Activated CD4-positive, alpha-beta T cell treated with anti-CD3 and anti-CD28 coated beads, Interleukin-2, Interleukin-6, amounts not matched to agents 100 ng/mL and 50 ng/mL, durations not matched to agents 16 hours and 8 hours (primary cell): ENCODE results near the gene KBTBD6.
"Not testable (repeated sequence)": the region's sequence is repeated elsewhere in the genome, so short reads cannot be mapped to it uniquely, and the experiment has no call there.

Experiments
- DNase-seq: peaks from one replicate; pipeline ENCODE4 v3.0.0-alpha.2; 2020

Gene KBTBD6

GRCh38 chr13:41131660-41132511 is 716 bp downstream of the KBTBD6 start:
- DNase-seq, result not testable (repeated sequence)

- not testable (repeated sequence) for DNase-seq
Observed at GRCh38 chr13:41131189-41131588, 1.4 kb downstream of the KBTBD6 start.

- peak; percentile 27 for DNase-seq
Observed at GRCh38 chr13:41130356-41130755, 2.2 kb downstream of the KBTBD6 start.

- no peak for DNase-seq
Observed at GRCh38 chr13:41127701-41128100, 4.9 kb downstream of the KBTBD6 start.

- DNase-seq, result no peak
Observed at GRCh38 chr13:41122838-41123237, 9.8 kb downstream of the KBTBD6 start.

GRCh38 chr13:41117869-41118268 is 14.7 kb downstream of the KBTBD6 start:
- no peak for DNase-seq

- DNase-seq, result no peak
Observed at GRCh38 chr13:41111454-41111853, 21.1 kb downstream of the KBTBD6 start.

GRCh38 chr13:41107584-41108014 is 25.0 kb downstream of the KBTBD6 start:
- DNase-seq, result no peak

- DNase-seq, result no peak
Observed at GRCh38 chr13:41107104-41107571, 25.5 kb downstream of the KBTBD6 start.

GRCh38 chr13:41099986-41100385 is 32.6 kb downstream of the KBTBD6 start:
- DNase-seq, result no peak

- DNase-seq, result no peak
Observed at GRCh38 chr13:41098761-41099160, 33.8 kb downstream of the KBTBD6 start.

- not testable (repeated sequence) for DNase-seq
Observed at GRCh38 chr13:41095681-41096080, 36.9 kb downstream of the KBTBD6 start.

GRCh38 chr13:41085961-41086585 is 46.5 kb downstream of the KBTBD6 start:
- no peak for DNase-seq

- DNase-seq, result no peak
Observed at GRCh38 chr13:41079725-41080124, 52.9 kb downstream of the KBTBD6 start.
